GM18907 (cell line): ENCODE data around the gene NHLRC4.

Source experiments
- ATAC-seq: cut with Tn5 transposase; IDR thresholded peaks from one replicate; pipeline ENCODE4 v1.9.1; 2021; ENCODE audit warnings: mild to moderate bottlenecking, moderate library complexity; ENCODE audit not compliant: unreplicated experiment

NHLRC4 gene

DNA sequence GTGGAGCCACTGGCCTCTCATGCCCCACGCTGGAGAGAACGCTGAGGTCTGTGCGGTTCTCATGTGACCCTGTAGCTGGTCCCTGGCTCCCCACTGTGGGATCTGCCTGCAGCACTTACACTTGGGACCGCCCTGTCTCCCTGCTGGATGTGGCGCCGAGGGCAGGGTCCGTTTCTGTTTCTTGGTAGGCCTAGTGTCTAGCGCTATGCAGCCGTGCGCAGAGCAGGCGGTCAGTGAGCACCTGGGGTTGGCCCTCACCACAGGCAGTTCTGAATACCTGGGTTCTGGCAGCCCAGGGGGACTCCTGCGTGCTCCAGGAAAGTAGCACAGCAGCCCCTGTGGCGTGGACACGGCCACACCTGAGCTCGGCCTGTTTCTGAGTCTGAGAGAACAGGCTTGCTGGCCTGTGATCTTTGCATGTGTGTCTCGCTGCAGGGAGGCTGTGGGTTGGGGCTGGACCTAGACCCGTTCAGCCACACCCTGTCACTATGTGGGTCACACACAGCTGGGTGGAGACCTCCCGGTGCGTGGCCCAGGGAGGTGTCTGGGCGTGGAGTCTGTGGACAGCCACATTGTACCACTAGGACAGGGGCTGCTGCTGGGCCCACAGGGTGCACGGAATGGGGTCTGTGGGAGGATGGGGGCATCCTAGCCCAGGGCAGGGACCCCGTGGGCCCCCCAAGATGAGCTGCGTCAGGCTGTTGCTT, 36.5 kb upstream of the NHLRC4 start:
- ATAC-seq: no peak

DNA sequence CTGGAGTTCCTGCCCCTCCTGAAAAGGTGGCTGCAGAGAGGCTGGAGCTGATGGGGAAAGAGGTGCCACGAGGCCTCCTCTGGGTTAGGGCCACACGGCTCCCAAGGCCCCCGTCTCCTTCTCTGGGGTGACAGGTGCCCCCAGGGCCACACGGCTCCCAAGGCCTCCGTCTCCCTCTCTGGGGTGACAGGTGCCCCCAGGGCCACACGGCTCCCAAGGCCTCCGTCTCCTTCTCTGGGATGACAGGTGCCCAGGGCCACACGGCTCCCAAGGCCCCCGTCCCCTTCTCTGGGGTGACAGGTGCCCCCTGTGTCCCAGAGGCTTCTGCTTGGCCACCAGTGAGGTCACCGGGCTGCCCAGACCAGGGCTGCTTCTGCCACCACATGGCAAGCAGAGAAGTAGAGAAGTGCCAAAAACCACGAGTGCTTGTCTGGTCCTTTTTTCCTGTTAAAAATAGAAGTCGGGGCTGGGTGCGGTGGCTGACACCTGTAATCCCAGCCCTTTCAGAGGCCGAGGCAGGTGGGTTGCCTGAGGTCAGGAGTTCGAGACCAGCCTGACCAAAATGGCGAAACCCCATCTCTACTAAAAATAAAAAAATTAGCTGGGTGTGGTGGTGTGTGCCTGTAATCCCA, 35.2 kb upstream of the NHLRC4 start:
- ATAC-seq: no peak

DNA sequence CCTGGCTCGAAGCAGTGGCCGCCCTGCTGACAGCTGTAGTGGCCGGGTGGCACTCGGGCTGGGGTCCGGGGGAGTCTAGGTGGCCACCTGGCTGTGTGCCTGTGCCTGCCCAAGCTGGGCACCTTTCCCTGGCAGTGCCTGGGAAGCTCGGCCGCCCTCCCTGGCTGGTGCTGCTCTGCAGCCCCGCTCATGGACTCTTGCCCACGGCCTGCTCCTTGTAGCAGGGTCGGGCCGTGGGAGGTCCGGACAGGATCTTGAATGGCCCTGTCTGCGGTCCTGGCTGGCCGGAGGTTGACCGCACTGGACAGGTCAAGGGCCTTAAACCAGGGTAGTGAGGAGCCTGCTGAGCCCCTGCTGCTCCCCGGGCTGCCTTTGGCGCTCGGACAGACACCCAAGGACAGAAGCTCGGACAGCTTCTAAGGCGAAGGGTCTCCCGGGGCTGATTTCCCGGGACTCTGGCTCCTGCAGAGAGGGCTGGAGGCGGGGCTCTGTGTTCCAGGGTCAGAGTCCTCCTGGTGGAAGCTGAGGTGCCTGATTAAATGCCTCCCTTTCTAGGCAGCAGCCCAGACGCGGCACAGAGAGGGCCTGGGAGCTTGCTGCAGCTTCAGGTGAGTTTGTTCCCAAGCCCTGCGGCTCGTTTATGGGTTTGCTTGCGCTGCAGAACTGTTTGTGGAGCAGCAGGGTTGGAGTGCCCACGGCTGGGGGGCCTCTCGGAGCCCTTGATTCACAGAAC, 33.2 kb upstream of the NHLRC4 start:
- no peak for ATAC-seq

DNA sequence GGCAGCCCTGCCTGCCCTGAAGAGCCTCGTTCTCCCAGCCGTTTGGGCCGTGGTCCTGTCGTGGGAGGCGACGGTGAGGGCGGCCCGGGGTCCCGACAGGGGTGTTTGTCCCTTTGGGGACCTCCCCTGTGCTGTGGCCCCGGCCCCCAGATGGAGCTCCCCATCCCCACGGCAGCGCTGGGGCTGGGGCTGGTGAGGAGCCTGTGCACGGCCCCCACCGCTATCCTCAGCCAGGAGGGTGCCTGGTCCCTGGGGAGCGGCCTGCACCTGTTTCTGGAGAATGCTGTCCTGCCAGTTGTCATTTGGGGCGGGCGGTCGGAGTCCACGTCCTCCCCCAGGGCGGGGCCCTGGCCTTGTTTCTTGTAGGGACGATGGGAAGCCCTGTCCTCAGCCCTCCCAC, 32.7 kb upstream of the NHLRC4 start:
- no peak for ATAC-seq

DNA sequence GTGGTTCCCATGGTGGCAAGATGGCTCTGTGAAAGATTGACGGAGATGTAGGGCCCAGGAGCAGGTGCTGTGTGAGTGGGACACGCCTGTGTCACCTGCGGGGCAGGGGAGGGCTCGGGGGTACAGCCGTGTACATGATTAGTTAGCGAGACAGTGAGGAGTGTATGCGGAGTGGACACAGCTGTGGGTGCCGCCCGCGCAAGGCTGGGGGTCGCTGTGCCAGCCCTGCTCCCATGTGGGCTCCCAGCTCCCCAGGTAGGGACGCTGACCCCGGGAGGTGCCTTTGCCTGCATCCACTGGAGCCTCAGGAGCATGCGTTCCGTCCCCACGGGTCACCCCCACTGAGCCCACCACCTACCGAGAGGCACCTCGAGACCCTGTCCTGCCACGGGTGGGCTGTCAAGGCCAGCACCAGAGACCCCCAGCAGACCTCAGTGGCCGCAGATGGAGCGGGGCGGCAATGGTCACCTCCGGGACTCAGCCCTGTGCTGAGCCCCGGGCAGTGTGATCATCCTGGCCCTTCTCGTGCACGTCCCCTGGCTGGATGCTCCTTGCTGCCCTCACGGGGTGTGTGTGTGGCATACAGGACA, 31.9 kb upstream of the NHLRC4 start:
- ATAC-seq: no peak

DNA sequence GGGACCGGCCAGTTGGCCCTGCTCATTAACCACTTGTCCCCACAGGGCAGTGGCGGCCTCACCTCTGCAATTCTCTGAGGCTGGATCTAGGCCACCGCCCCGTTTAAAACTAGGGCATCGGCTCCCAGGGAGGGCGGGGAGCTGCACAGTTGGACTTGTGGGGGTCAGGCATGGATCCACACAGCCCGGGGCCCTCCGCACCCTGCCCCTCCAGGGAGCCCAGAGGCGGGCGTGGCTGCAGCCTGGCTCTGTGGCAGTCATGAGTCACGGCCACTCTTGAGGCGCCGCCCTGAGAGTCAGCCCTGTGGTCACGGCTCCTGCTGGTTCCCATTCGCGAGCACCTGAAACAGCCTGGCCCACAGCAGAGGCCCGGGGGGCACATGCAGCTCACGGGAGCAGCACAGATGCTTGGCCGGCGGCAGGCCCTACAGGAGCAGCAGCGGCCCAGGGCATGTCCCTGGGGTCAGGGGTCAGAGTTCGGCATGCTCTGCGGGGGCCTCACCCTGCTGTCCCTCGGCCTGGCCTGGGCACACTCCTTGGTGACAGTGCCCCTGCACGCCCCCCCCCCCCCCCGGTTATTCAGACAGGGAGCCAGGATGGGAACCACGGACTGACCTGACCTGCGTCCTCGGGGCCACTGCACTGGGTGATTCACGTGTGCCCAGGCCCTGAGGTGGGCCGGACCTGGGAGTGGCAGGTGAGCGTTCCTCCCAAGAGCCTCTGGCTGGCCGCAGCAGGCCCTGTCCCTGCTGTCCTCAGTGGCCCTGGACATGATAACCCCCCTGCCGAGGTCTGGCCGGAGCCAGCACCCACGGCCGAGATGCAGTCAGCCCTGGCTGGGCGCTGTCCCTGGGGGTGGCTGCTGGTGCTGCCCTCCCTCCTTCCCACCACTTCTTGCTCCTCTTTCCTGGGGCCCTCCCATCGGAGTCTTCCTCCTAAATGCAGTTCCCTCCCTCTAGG, 31.1 kb upstream of the NHLRC4 start:
- no peak for ATAC-seq

DNA sequence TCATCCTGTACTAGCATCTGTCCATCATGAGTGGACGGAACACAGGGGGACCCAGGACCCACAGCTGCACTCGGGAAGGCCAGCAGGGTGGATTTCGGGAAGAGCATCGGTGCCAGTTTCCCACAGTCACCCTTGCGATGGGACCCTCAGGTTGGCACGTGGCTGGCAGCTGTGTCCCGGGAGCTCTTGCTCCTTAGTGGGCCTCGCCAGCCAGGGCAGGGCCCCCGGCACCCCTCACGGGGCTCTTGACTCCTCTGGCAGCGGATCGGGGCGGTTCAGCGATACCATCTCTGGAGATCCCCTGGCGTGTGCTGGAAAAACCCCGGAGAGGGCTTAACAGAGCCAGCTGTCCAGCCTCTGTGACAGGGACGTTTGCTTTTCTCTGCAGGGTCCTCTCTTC, 30.1 kb upstream of the NHLRC4 start:
- no peak for ATAC-seq

DNA sequence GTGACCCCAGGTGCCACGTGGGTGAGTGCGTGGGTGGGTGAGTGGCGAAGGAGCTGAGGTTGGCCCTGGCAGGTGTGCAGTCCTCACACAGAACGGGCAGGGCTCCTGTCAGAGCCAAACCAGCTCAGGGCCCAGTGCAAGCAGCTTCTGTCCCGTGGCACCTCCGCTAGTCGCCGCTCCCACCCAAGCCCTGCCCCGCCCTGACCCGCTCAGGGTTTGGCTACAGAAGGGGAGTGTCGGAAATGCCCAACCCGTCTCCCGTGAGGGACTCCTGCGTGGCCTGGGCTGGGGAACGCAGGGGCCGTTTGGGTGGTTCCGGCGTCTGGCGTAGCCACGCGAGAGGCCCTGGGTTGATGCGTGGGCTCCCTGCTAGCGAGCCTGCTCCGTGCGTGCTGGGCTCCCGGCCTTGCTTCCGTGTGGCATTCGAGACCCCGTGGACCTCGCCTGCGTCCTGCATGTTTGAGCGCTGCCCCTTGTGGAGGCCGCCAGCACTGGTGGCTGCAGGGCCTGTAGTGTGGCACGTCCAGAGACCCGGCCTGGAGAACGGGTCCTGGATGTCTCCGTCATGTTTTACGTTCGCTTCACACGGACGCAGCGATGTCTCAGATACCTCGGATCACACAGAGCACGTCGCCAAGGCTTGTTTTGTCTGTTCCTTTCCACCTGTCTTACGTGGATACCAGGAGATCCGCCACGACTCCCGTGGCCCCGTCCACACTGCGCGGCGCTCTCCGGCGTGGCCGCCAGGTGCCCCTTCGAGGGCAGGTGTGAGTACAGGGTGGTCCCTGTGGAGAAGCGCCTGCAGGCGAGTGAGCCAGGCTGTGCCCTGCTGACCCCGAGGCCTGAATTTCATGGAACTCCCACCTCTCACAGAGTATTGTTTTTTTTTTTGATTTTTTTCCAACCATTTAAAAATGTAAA, 29.1 kb upstream of the NHLRC4 start:
- no peak for ATAC-seq

DNA sequence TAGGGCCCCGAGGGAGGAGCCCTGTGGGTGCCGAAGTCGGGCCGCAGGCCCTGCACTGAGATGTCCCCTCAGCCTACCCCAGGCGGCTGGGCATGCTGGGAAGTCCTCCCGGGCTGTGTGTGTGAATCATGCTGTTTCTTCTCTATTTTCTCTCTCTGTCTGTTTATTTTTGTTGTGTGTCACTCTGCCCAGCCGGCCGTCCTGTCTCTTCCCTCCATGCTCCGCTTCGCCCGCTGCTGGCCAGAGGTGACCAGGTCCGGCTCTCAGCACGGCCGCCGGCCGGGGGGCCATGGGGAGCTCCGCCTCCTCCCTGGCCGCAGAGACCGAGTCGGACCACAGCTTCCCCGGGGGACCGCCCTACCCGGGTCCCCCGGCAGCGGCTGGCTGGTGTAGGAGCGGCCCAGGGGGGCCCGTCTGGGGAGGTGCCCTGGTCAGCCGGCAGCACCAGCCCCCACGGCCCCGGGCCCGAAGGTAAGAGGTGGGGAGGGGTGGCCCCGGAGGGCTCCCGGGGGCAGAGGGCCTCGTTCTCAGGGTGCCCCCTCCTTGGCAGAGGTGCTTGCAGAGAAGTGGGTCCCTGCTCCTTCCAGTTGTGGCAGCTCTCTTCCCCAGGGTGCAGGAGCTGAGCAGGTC, 26.8 kb upstream of the NHLRC4 start:
- no peak for ATAC-seq

DNA sequence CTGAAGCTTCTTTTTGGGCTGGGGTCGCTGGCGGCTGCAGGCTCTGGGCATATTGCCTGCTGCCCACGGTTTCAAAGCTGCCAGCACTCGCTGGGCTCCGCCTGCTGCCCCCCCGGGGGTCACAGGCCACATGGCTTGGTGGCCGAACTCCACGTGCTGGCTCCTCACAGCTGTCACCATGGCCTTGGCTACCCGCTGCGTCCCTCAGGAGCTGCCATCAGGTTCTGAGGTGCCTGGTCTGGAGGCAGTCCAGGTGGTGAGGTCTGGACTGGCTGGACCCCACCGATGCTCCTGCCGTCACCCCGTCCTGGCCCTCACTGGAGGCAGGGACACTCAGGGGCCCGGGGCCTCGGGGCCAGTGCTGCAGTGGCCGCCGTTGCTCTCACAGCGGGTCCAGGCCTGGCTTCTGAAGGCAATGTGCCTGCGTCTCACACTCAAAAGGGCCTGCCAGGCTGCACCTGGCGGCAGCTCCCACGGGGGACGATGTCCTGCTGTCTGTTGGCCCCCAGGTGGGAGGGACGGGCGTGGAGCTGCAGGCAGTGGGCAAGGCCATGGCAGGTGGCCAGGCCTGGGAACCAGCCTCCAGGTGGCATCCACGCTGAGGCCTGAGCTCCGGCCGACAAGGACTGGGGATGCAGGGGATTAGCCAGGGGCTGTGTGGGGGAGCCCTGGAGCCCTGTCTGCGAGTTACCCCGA, 26.0 kb upstream of the NHLRC4 start:
- ATAC-seq: no peak

DNA sequence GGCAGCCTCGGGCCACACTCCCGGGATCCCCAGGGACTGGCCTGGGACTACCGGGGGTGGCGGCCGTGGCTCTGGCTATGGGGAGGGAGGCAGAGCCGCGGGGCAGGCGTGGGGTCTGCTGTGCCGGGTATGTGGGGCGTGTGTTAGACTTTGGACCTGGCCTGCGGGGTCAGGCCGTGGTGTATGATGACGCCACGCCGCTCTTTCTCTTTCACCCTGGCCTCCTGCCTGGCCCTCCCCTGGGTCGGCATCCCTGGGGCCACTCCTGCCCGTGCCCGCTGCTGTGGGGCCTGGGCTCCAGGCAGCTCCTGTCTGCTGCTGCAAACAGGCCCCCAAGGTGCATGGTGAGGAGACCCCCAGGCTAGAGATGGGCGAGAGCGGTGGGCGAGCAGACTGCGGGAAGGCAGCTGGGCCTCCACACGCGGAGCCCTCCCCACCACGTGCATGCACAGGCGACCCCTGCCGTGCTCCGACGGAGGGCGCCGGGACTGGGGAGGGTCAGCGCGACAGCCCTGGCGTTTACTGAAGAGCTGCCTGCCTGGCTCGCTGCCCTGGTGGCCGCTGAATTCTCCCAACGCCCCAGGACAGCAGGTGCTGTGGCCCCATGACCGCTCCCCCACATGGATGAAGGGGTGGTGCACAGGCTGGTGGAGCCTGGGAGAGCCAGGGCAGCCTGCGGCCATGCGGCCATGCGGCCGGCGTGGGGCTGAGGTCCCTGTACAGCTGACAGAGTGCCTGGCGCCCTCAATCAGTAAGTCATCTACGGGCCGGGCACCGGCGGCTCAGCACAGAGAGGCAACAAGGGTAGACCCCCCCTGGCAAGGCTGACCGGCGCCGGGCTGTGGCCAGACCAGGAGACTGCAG, 23.3 kb upstream of the NHLRC4 start:
- ATAC-seq: no peak

DNA sequence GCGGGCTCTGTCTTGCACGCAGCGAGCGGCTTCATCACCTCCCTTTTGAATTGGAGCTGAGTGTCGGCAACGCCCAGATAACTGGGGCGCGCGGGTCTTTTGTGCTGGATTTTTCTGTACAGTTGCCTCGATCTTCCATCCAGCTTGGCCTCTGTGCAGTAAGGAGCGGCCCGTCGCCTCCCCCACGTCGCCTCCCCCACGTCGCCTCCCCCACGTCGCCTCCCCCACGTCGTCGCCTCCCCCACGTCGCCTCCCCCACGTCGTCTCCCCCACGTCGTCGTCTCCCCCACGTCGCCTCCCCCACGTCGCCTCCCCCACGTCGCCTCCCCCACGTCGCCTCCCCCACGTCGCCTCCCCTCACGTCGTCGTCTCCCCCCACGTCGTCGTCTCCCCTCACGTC, 22.3 kb upstream of the NHLRC4 start:
- ATAC-seq: no peak

DNA sequence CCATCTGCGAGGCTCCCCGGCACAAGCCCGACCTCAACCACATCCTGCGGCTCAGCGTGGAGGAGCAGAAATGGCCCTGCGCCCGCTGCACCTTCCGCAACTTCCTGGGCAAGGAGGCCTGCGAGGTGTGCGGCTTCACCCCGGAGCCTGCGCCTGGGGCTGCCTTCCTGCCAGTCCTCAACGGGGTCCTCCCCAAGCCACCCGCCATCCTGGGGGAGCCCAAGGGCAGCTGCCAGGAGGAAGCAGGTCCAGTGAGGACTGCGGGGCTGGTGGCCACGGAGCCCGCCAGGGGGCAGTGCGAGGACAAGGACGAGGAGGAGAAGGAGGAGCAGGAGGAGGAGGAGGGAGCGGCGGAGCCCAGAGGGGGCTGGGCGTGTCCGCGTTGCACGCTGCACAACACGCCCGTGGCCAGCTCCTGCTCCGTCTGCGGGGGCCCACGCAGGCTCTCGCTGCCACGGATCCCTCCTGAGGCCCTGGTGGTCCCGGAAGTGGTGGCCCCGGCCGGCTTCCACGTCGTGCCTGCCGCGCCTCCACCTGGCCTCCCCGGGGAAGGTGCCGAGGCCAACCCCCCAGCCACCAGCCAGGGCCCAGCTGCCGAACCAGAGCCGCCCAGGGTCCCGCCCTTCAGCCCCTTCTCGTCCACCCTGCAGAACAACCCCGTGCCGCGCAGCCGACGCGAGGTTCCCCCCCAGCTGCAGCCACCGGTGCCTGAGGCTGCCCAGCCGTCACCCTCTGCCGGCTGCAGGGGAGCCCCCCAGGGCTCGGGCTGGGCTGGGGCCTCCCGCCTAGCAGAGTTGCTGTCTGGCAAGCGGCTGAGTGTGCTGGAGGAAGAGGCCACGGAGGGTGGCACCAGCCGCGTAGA, 19.7 kb upstream of the NHLRC4 start:
- no peak for ATAC-seq

DNA sequence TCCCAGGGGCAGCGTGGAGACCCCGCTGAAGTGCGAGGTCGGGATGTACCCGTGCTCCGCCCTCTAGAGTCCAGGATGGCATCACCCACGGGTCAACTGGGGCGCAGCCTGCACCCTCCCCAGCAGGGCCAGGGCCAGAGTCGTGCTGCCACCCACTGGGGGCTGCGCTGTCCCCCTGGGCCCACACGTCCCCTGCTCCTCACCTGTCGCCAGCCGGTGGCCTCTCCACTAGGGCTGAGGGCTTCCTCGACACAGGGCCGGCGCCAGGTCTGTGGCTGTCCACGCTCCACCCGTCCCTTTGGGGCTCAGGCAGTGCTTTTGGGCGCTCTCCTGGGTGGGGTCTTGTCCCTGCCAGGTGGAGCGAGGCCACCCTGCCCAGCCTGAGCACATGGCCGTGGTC, 18.2 kb upstream of the NHLRC4 start:
- ATAC-seq: no peak

DNA sequence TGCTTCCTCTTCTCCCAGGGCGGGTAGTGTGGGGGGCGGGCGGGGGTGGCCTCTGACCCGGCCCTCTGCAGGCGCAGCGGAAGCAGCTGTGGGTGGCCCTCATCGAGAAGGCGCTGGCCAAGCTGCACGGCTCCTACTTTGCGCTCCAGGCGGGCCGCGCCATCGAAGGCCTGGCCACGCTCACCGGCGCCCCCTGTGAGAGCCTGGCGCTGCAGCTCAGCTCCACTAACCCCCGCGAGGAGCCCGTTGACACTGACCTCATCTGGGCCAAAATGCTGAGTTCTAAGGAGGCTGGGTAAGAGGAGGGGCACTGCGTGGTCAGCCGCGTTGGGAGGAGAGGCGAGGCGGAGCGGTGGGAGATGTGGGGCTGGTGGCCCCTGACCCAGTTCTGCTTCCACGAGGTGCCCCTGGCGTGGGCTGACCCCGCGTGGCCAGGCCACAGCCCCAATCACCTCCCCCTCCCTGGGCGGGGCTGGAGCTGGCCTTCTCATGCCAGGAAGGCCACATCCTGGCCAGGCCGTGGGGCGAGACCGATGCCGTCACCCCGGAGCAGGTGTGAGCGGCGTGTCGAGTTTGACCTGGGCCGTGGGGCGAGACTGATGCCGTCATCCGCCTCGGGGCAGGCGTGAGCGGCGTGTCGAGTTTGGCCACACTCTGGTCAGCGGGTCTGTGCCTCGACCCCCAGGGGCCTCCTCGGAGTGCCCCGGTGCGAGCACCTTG, 17.1 kb upstream of the NHLRC4 start:
- no peak for ATAC-seq

DNA sequence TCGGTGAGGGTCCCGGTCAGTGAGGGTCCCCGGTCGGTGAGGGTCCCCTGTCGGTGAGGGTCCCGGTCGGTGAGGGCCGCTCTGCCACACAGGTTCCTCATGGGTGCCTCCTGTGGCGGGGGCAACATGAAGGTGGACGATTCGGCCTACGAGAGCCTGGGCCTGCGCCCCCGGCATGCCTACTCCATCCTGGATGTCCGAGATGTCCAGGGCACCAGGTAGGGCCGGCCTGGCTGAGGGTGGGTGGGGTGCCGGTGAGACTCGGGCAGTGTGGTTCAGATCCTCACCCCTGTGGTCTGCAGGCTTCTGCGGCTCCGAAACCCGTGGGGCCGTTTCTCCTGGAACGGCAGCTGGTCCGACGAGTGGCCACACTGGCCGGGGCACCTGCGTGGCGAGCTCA, 15.6 kb upstream of the NHLRC4 start:
- ATAC-seq: no peak
